GM23338 (cell line): ENCODE measurements around the gene RCE1. TPM values are rescaled to one million over a fixed set of nuclear protein-coding genes. Genes with fewer than 3 reads are reported as not detected.

Experiments used
- ATAC-seq: fragments of 200-7000 bp; cut with Tn5 transposase; 3 replicates; pipeline ENCODE4 v1.9.1; 2020
- DNase-seq: peaks from one replicate; pipeline ENCODE4 v3.0.0-alpha.2; 2015; ENCODE audit warnings: low spot score
- H2AFZ ChIP-seq: fragments of 200-600 bp; sonication (generic); 2 replicates; pipeline ENCODE4 v1.8.0; 2016; ENCODE audit warnings: antibody characterized with exemption, mild to moderate bottlenecking, moderate library complexity
- H3F3A ChIP-seq: fragments of 200-600 bp; sonication (generic); replicated peaks from 2 replicates; pipeline ENCODE4 v1.8.0; 2017; ENCODE audit warnings: antibody characterized with exemption, mixed run types, low read depth
- H3K27ac ChIP-seq: fragments of 200-600 bp; sonication (generic); 2 replicates; pipeline ENCODE4 v1.6.1; 2016; ENCODE audit warnings: low read depth
- H3K27me3 ChIP-seq: fragments of 200-600 bp; sonication (generic); 2 replicates; pipeline ENCODE4 v1.8.0; 2016; ENCODE audit warnings: mild to moderate bottlenecking, mixed run types, moderate library complexity; ENCODE audit not compliant: insufficient read depth
- H3K36me3 ChIP-seq: fragments of 200-600 bp; sonication (generic); 2 replicates; pipeline ENCODE4 v1.8.0; 2016; ENCODE audit warnings: mild to moderate bottlenecking; ENCODE audit not compliant: insufficient read depth
- H3K4me1 ChIP-seq: fragments of 200-600 bp; sonication (generic); 2 replicates; pipeline ENCODE4 v1.8.0; 2016; ENCODE audit warnings: mild to moderate bottlenecking, moderate library complexity; ENCODE audit not compliant: insufficient read depth
- H3K4me2 ChIP-seq: fragments of 200-600 bp; sonication (generic); 2 replicates; pipeline ENCODE4 v1.7.1; 2017; ENCODE audit warnings: mixed run types
- H3K4me3 ChIP-seq: fragments of 200-600 bp; sonication (generic); 2 replicates; pipeline ENCODE4 v1.6.1; 2016; ENCODE audit warnings: mixed run types
- H3K79me2 ChIP-seq: fragments of 200-600 bp; sonication (generic); replicated peaks from 2 replicates; pipeline ENCODE4 v1.8.0; 2017; ENCODE audit warnings: mild to moderate bottlenecking; ENCODE audit not compliant: insufficient read depth
- H3K9me2 ChIP-seq: fragments of 200-600 bp; sonication (generic); 2 replicates; pipeline ENCODE4 v1.8.0; 2017; ENCODE audit not compliant: insufficient read depth
- H4K20me1 ChIP-seq: fragments of 200-600 bp; sonication (generic); replicated peaks from 2 replicates; pipeline ENCODE4 v1.8.0; 2017; ENCODE audit warnings: mild to moderate bottlenecking; ENCODE audit not compliant: insufficient read depth
- H3K27ac Mint-ChIP-seq: 2 replicates; pipeline ENCODE4 v1.8.0; 2020; ENCODE audit warnings: inconsistent platforms, mild to moderate bottlenecking, moderate library complexity, mixed read lengths
- H3K27me3 Mint-ChIP-seq: 3 replicates; pipeline ENCODE4 v1.8.0; 2022; ENCODE audit warnings: low read depth, mild to moderate bottlenecking, moderate library complexity, mixed read lengths, inconsistent platforms; ENCODE audit not compliant: insufficient read depth, poor library complexity
- H3K36me3 Mint-ChIP-seq: 3 replicates; pipeline ENCODE4 v1.8.0; 2021; ENCODE audit warnings: low read depth, mild to moderate bottlenecking, inconsistent platforms, moderate library complexity, mixed read lengths
- H3K4me1 Mint-ChIP-seq: 3 replicates; pipeline ENCODE4 v1.8.0; 2020; ENCODE audit warnings: mild to moderate bottlenecking, inconsistent platforms, mixed read lengths
- H3K4me3 Mint-ChIP-seq: 3 replicates; pipeline ENCODE4 v1.8.0; 2021; ENCODE audit warnings: moderate library complexity, mild to moderate bottlenecking, inconsistent platforms, mixed read lengths
- H3K9me3 Mint-ChIP-seq: 3 replicates; pipeline ENCODE4 v1.8.0; 2020; ENCODE audit warnings: moderate library complexity, mild to moderate bottlenecking, inconsistent platforms, mixed read lengths
- CREB1 ChIP-seq: fragments of 250-450 bp; sonication (Bioruptor Pico); IDR thresholded peaks from 2 replicates; pipeline ENCODE4 v1.5.0; 2020; ENCODE audit warnings: low read depth, mild to moderate bottlenecking, moderate library complexity
- CTCF ChIP-seq, 2 experiments: fragments of 200-600 bp in 1 of 2; sonication (generic) in 1 of 2; conservative IDR thresholded peaks; 2 replicates each; pipeline versions ENCODE4 v1.5.1 to v1.6.1; 2016 to 2017; ENCODE audit warnings: antibody characterized with exemption in 2 of 2, low read depth in 2 of 2, mild to moderate bottlenecking in 2 of 2, moderate library complexity in 1 of 2
- EZH2 ChIP-seq: fragments of 200-600 bp; sonication (generic); IDR thresholded peaks from one replicate; pipeline ENCODE4 v1.8.0; 2017; ENCODE audit warnings: antibody characterized with exemption, mild to moderate bottlenecking, low read depth; ENCODE audit not compliant: unreplicated experiment
- EZH2phosphoT487 ChIP-seq: fragments of 200-600 bp; sonication (generic); IDR thresholded peaks from one replicate; pipeline ENCODE4 v1.8.1; 2018; ENCODE audit warnings: antibody characterized with exemption; ENCODE audit not compliant: unreplicated experiment
- JUNB ChIP-seq: IDR thresholded peaks from one replicate; pipeline ENCODE4 v1.6.1; 2016; ENCODE audit warnings: antibody characterized with exemption; ENCODE audit not compliant: unreplicated experiment
- NANOG ChIP-seq: IDR thresholded peaks from 2 replicates; pipeline ENCODE4 v1.6.1; 2016; ENCODE audit warnings: antibody characterized with exemption, borderline replicate concordance
- POLR2AphosphoS5 ChIP-seq: IDR thresholded peaks from 2 replicates; pipeline ENCODE4 v1.6.1; 2016; ENCODE audit warnings: antibody characterized with exemption, low read depth
- REST ChIP-seq: IDR thresholded peaks from one replicate; pipeline ENCODE4 v1.6.1; 2018; ENCODE audit warnings: antibody characterized with exemption; ENCODE audit not compliant: unreplicated experiment
- STAT1 ChIP-seq: IDR thresholded peaks from one replicate; pipeline ENCODE4 v1.6.1; 2016; ENCODE audit warnings: antibody characterized with exemption; ENCODE audit not compliant: unreplicated experiment
- ZNF114 ChIP-seq: fragments of 250-450 bp; sonication (Bioruptor Pico); IDR thresholded peaks from 2 replicates; pipeline ENCODE4 v1.5.0; 2020; ENCODE audit warnings: mild to moderate bottlenecking, moderate library complexity
- ZNF331 ChIP-seq: fragments of 250-450 bp; sonication (Bioruptor Pico); IDR thresholded peaks from 2 replicates; pipeline ENCODE4 v1.5.0; 2020; ENCODE audit warnings: low read depth, mild to moderate bottlenecking, moderate library complexity
- polyA plus RNA-seq: library from polyadenylated mRNA; unstranded; fragments of >200 nt; fragmentation: Nextera tagmentation; extraction: Ambion mirVana; gene quantifications from 2 replicates; pipeline ENCODE4 v1.2.1, GENCODE V29; 2016
- total RNA-seq: library from RNA; depleted of rRNA; stranded (reverse); fragments of >200 nt; shearing (Covaris generic); gene quantifications from 2 replicates; pipeline ENCODE4 v1.2.3, GENCODE V29; 2014
- TF ChIP-seq, protein P1 (sequence below): IDR thresholded peaks from 2 replicates; pipeline ENCODE4 v1.6.1; 2016; ENCODE audit warnings: antibody characterized with exemption

RCE1 gene
- total and polyA plus RNA-seq, 2 experiments from 2014 or later: 27.8 to 55.1 TPM

- Mint-ChIP-seq H3K27ac (no peak overlapping the region), H3K36me3 (peaks cover 2% of the 10 kb centered on the region; the same call in 1 of the 3 replicates), H3K4me3 (no peak overlapping the region), H3K4me1 (no peaks in the 10 kb centered on the region), H3K9me3 (no peaks in the 10 kb centered on the region), H3K27me3 (no peaks in the 10 kb centered on the region)
- Histone ChIP-seq H3K4me1 (no peaks in the 10 kb centered on the region), H3K4me2 (no peak overlapping the region), H3K27ac (no peak overlapping the region), H2AFZ (no peak overlapping the region), H3K9me2 (no peaks in the 10 kb centered on the region), H3F3A (no peaks in the 10 kb centered on the region), H4K20me1 (no peaks in the 10 kb centered on the region), H3K27me3 (no peaks in the 10 kb centered on the region), H3K79me2 (no peaks in the 10 kb centered on the region), H3K4me3 (no peak overlapping the region), H3K36me3 (peaks cover 6% of the 10 kb centered on the region; the same call in 1 of the 2 replicates)
- TF ChIP-seq ZNF114 (CRISPR knock-in tag): no peak
- no peak for TF ChIP-seq JUNB
- TF ChIP-seq, protein P1, sequence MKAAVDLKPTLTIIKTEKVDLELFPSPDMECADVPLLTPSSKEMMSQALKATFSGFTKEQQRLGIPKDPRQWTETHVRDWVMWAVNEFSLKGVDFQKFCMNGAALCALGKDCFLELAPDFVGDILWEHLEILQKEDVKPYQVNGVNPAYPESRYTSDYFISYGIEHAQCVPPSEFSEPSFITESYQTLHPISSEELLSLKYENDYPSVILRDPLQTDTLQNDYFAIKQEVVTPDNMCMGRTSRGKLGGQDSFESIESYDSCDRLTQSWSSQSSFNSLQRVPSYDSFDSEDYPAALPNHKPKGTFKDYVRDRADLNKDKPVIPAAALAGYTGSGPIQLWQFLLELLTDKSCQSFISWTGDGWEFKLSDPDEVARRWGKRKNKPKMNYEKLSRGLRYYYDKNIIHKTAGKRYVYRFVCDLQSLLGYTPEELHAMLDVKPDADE: no peak
- TF ChIP-seq ZNF331 (CRISPR knock-in tag): no peak
- no peak for TF ChIP-seq EZH2
- TF ChIP-seq CREB1: no peak
- no peak for TF ChIP-seq EZH2phosphoT487
- TF ChIP-seq CTCF (conservative IDR thresholded peaks at IDR 0.05; ENCODE audit: low read depth in 2 of 2): no peak
- TF ChIP-seq REST: no peak
- TF ChIP-seq STAT1: no peak
- no peak for TF ChIP-seq NANOG
- no peak for TF ChIP-seq POLR2AphosphoS5
- no peak for ATAC-seq
- DNase-seq: no peak
Observed at GRCh38 chr11:66800720-66801428, 42.4 kb upstream of the RCE1 start.
